SK-N-SH (cell line): Measurements from ENCODE around the gene CEACAM5. TPM values are rescaled to one million over a fixed set of nuclear protein-coding genes. Genes with fewer than 3 reads are reported as not detected.

Experiments
- CTCF ChIA-PET: fragments of 300-600, 350-600 bp; formaldehyde crosslinking; extraction: SDS; loops from one replicate; lab custom pipeline; 2021; lab: Yijun Ruan, JAX
- POLR2A ChIA-PET: fragments of 350-600 bp; sonication (Branson Sonifier 250); formaldehyde crosslinking; extraction: SDS; loops from one replicate; lab custom pipeline; 2020; ENCODE audit warnings: antibody characterized with exemption, inconsistent platforms; lab: Yijun Ruan, JAX
- DNase-seq: peaks from one replicate; pipeline ENCODE4 v3.0.0; 2012
- H2AFZ ChIP-seq: fragments of 200-600 bp; sonication (generic); 2 replicates; pipeline ENCODE4 v1.8.1; 2016; ENCODE audit warnings: antibody characterized with exemption, mild to moderate bottlenecking, low read depth
- H3F3A ChIP-seq: fragments of 200-600 bp; sonication (generic); replicated peaks from 2 replicates; pipeline ENCODE3; 2016; ENCODE audit warnings: antibody characterized with exemption, mild to moderate bottlenecking; ENCODE audit not compliant: insufficient read depth
- H3K27ac ChIP-seq, 2 experiments: fragments of 200-500 bp in 1 of 2; fragments of 200-600 bp in 1 of 2; sonication (Bioruptor generic) in 1 of 2; sonication (generic), shearing (Covaris generic) in 1 of 2; 2 replicates each; pipeline versions ENCODE4 v1.5.1 to v1.6.1; 2014 to 2016; ENCODE audit warnings: low read depth in 2 of 2, inconsistent platforms in 1 of 2, low read length in 1 of 2, mild to moderate bottlenecking in 1 of 2, mixed read lengths in 1 of 2
- H3K27me3 ChIP-seq: fragments of 200-600 bp; sonication (generic), shearing (Covaris generic); 2 replicates; pipeline ENCODE4 v1.6.1; 2016; ENCODE audit warnings: mixed run types; ENCODE audit not compliant: insufficient read depth
- H3K36me3 ChIP-seq, 2 experiments: fragments of 200-500 bp in 1 of 2; fragments of 200-600 bp in 1 of 2; sonication (Bioruptor generic) in 1 of 2; sonication (generic) in 1 of 2; replicated peaks in 1 of 2; 2 replicates each; pipeline versions ENCODE3 to v1.5.1; 2014 to 2016; ENCODE audit warnings: low read length in 1 of 2, mild to moderate bottlenecking in 1 of 2; ENCODE audit not compliant: insufficient read depth in 2 of 2, control insufficient read depth in 1 of 2
- H3K4me1 ChIP-seq, 2 experiments: fragments of 200-500 bp in 1 of 2; fragments of 200-600 bp in 1 of 2; sonication (Bioruptor generic) in 1 of 2; sonication (generic), shearing (Covaris generic) in 1 of 2; 2 replicates each; pipeline versions ENCODE4 v1.5.1 to v1.6.1; 2014 to 2016; ENCODE audit warnings: low read depth in 1 of 2, low read length in 1 of 2, mixed run types in 1 of 2; ENCODE audit not compliant: insufficient read depth in 2 of 2, control insufficient read depth in 1 of 2
- H3K4me2 ChIP-seq: fragments of 200-600 bp; sonication (generic), shearing (Covaris generic); 2 replicates; pipeline ENCODE4 v1.6.1; 2017; ENCODE audit warnings: mixed run types
- H3K4me3 ChIP-seq, 2 experiments: fragments of 200-500 bp in 1 of 2; fragments of 200-600 bp in 1 of 2; sonication (Bioruptor generic) in 1 of 2; sonication (generic), shearing (Covaris generic) in 1 of 2; 2 replicates each; pipeline versions ENCODE4 v1.5.1 to v1.8.1; 2014 to 2016; ENCODE audit warnings: low read depth in 2 of 2, inconsistent platforms in 1 of 2, low read length in 1 of 2, mild to moderate bottlenecking in 1 of 2, mixed read lengths in 1 of 2, moderate library complexity in 1 of 2
- H3K79me2 ChIP-seq: fragments of 200-600 bp; sonication (generic); 2 replicates; pipeline ENCODE4 v1.8.1; 2017; ENCODE audit warnings: mild to moderate bottlenecking; ENCODE audit not compliant: insufficient read depth
- H3K9ac ChIP-seq: fragments of 200-600 bp; sonication (generic); 2 replicates; pipeline ENCODE4 v1.6.1; 2017; ENCODE audit warnings: mixed run types
- H3K9me2 ChIP-seq: fragments of 200-600 bp; sonication (generic); 2 replicates; pipeline ENCODE4 v1.6.1; 2017; ENCODE audit warnings: mixed run types
- H3K9me3 ChIP-seq: fragments of 200-600 bp; sonication (generic); 2 replicates; pipeline ENCODE4 v1.6.1; 2017; ENCODE audit warnings: mixed run types, mild to moderate bottlenecking, moderate library complexity
- H4K20me1 ChIP-seq: fragments of 200-600 bp; sonication (generic); 2 replicates; pipeline ENCODE4 v1.6.1; 2017; ENCODE audit warnings: mild to moderate bottlenecking, mixed run types; ENCODE audit not compliant: insufficient read depth
- CHD2 ChIP-seq: fragments of 150-350 bp; IDR thresholded peaks from 2 replicates; pipeline ENCODE4 v1.6.1; 2018; ENCODE audit warnings: low read length; ENCODE audit not compliant: partially characterized antibody
- ELF1 ChIP-seq: IDR thresholded peaks from 2 replicates; pipeline ENCODE4 v1.4.0; 2012
- EZH2phosphoT487 ChIP-seq: fragments of 200-600 bp; sonication (generic); IDR thresholded peaks from 2 replicates; pipeline ENCODE4 v1.6.1; 2017; ENCODE audit warnings: low read depth, mixed run types, mild to moderate bottlenecking, antibody characterized with exemption, moderate library complexity, borderline replicate concordance
- GATA2 ChIP-seq: sonication (generic); formaldehyde crosslinking; IDR thresholded peaks from 2 replicates; pipeline ENCODE4 v1.5.0; 2020; ENCODE audit warnings: mild to moderate bottlenecking, missing genetic modification reagents
- MAX ChIP-seq: IDR thresholded peaks from 2 replicates; pipeline ENCODE4 v1.4.0; 2012; ENCODE audit warnings: low read depth
- MEF2A ChIP-seq: IDR thresholded peaks from 2 replicates; pipeline ENCODE4 v1.4.0; 2012; ENCODE audit warnings: low read depth, borderline replicate concordance
- MXI1 ChIP-seq: IDR thresholded peaks from 2 replicates; pipeline ENCODE4 v1.6.1; 2012; ENCODE audit warnings: mild to moderate bottlenecking, low read depth, low read length, improper control_type of control experiment
- NRF1 ChIP-seq: IDR thresholded peaks from 2 replicates; pipeline ENCODE4 v1.6.1; 2012; ENCODE audit warnings: low read depth, mild to moderate bottlenecking, low read length
- RCOR1 ChIP-seq: fragments of 150-350 bp; IDR thresholded peaks from 2 replicates; pipeline ENCODE4 v1.6.1; 2017; ENCODE audit warnings: antibody characterized with exemption, low read length
- RXRA ChIP-seq: IDR thresholded peaks from 2 replicates; pipeline ENCODE4 v1.4.0; 2012; ENCODE audit warnings: low read depth, mild to moderate bottlenecking, borderline replicate concordance
- SMC3 ChIP-seq: IDR thresholded peaks from 2 replicates; pipeline ENCODE4 v1.6.1; 2012; ENCODE audit warnings: low read depth, low read length, improper control_type of control experiment
- YY1 ChIP-seq: IDR thresholded peaks from 2 replicates; pipeline ENCODE4 v1.4.0; 2012; ENCODE audit warnings: low read depth, mild to moderate bottlenecking
- WGBS: methylation state at CpG from one replicate; pipeline ENCODE4 v1.1.6; 2017; ENCODE audit warnings: low lambda C conversion rate; 5-methylcytosine and 5-hydroxymethylcytosine counted together
- polyA plus RNA-seq, 3 experiments: library from polyadenylated mRNA; depleted of rRNA; stranded (reverse); fragments of >200 nt; gene quantifications; 2 replicates each; pipeline ENCODE4 v1.2.3, GENCODE V29; 2012
- TF ChIP-seq, protein P1 (sequence below): IDR thresholded peaks from 2 replicates; pipeline ENCODE4 v1.6.1; 2012; ENCODE audit warnings: mild to moderate bottlenecking, low read depth, low read length, moderate library complexity
- TF ChIP-seq, protein P2 (sequence below): fragments of 150-350 bp; IDR thresholded peaks from 2 replicates; pipeline ENCODE4 v1.6.1; 2016; ENCODE audit warnings: mild to moderate bottlenecking, low read depth, low read length

The CEACAM5 gene
- polyA plus RNA-seq, 1 of the 3 experiments (the other 2 are of a cell fraction) = not detected

GRCh38 chr19:41694831-41695635, 13.4 kb upstream of the CEACAM5 start:
- Histone ChIP-seq H3K27me3 (no peaks in the 10 kb centered on the region), H2AFZ (no peak overlapping the region), H3K36me3 (no peaks in the 10 kb centered on the region), H3K9me3 (no peaks in the 10 kb centered on the region), H3K27ac (no peak overlapping the region), H4K20me1 (no peaks in the 10 kb centered on the region), H3K9me2 (no peaks in the 10 kb centered on the region), H3F3A (no peaks in the 10 kb centered on the region), H3K4me2 (no peak overlapping the region), H3K4me1 (no peaks in the 10 kb centered on the region), H3K79me2 (no peaks in the 10 kb centered on the region), H3K9ac (no peak overlapping the region), H3K4me3 (no peak overlapping the region)
- POLR2A ChIA-PET = no interaction called here
- TF ChIP-seq, protein P1, sequence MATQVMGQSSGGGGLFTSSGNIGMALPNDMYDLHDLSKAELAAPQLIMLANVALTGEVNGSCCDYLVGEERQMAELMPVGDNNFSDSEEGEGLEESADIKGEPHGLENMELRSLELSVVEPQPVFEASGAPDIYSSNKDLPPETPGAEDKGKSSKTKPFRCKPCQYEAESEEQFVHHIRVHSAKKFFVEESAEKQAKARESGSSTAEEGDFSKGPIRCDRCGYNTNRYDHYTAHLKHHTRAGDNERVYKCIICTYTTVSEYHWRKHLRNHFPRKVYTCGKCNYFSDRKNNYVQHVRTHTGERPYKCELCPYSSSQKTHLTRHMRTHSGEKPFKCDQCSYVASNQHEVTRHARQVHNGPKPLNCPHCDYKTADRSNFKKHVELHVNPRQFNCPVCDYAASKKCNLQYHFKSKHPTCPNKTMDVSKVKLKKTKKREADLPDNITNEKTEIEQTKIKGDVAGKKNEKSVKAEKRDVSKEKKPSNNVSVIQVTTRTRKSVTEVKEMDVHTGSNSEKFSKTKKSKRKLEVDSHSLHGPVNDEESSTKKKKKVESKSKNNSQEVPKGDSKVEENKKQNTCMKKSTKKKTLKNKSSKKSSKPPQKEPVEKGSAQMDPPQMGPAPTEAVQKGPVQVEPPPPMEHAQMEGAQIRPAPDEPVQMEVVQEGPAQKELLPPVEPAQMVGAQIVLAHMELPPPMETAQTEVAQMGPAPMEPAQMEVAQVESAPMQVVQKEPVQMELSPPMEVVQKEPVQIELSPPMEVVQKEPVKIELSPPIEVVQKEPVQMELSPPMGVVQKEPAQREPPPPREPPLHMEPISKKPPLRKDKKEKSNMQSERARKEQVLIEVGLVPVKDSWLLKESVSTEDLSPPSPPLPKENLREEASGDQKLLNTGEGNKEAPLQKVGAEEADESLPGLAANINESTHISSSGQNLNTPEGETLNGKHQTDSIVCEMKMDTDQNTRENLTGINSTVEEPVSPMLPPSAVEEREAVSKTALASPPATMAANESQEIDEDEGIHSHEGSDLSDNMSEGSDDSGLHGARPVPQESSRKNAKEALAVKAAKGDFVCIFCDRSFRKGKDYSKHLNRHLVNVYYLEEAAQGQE = no peak
- no peak for TF ChIP-seq MEF2A
- TF ChIP-seq EZH2phosphoT487 = no peak
- TF ChIP-seq YY1 = no peak
- TF ChIP-seq MXI1 = no peak
- no peak for TF ChIP-seq RXRA
- TF ChIP-seq SMC3 = no peak
- TF ChIP-seq ELF1 = no peak
- no peak for TF ChIP-seq RCOR1
- TF ChIP-seq, protein P2, sequence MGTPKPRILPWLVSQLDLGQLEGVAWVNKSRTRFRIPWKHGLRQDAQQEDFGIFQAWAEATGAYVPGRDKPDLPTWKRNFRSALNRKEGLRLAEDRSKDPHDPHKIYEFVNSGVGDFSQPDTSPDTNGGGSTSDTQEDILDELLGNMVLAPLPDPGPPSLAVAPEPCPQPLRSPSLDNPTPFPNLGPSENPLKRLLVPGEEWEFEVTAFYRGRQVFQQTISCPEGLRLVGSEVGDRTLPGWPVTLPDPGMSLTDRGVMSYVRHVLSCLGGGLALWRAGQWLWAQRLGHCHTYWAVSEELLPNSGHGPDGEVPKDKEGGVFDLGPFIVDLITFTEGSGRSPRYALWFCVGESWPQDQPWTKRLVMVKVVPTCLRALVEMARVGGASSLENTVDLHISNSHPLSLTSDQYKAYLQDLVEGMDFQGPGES = no peak
- TF ChIP-seq NRF1 = no peak
- TF ChIP-seq CHD2 = no peak
- no peak for TF ChIP-seq MAX
- TF ChIP-seq GATA2 (CRISPR knock-in tag) = no peak
- DNase-seq = no peak
- 1% methylated on average over 6 of the region's 8 CpGs for WGBS
- CTCF ChIA-PET = interaction anchor here (1.2 kb wide), 1 partner anchor 53 kb away, joined by 5 read pairs; no protein-coding TSS in a partner anchor
